D721Med (cell line): ENCODE results near the gene PJVK.

Experiments
- DNase-seq: peaks from one replicate; pipeline ENCODE4 v3.0.0; 2011; ENCODE audit warnings: low spot score; ENCODE audit not compliant: insufficient read length
- FAIRE-seq: peaks from 2 replicates; lab custom pipeline; 2011; peaks lifted over from hg19 to GRCh38; lab: Jason Lieb, UNC
- CTCF ChIP-seq: IDR thresholded peaks from 2 replicates; pipeline ENCODE4 v1.5.1; 2012; ENCODE audit warnings: mild to moderate bottlenecking, control low read depth; ENCODE audit not compliant: insufficient read depth; ENCODE audit errors: missing control alignments

Gene PJVK

GRCh38 chr2:178510384-178510783 is 59.2 kb downstream of the PJVK start:
- DNase-seq (no peak), FAIRE-seq (no peak)
- no peak for TF ChIP-seq CTCF
